HepG2 (cell line): ENCODE measurements around the gene OR6S1. TPM values are rescaled to one million over a fixed set of nuclear protein-coding genes. Genes with fewer than 3 reads are reported as not detected.
A peak's percentile ranks its signal among the peaks of the same experiment; 100 is the strongest.

Experiments
- ARID5B ChIP-seq: IDR thresholded peaks from 2 replicates; pipeline ENCODE4 v1.4.0; 2020; ENCODE audit warnings: mild to moderate bottlenecking, missing genetic modification reagents
- CEBPG ChIP-seq: IDR thresholded peaks from 2 replicates; pipeline ENCODE4 v1.6.1; 2016
- DR1 ChIP-seq: sonication (generic); formaldehyde crosslinking; IDR thresholded peaks from 2 replicates; pipeline ENCODE4 v1.8.0; 2021; ENCODE audit warnings: mild to moderate bottlenecking, missing genetic modification reagents, inconsistent platforms
- GABPA ChIP-seq, 2 experiments: IDR thresholded peaks; 2 replicates each; pipeline ENCODE4 v1.6.1; 2011 to 2016; ENCODE audit warnings: low read depth in 2 of 2, low read length in 1 of 2, missing biosample characterization in 1 of 2, missing genetic modification characterization in 1 of 2
- NR2F2 ChIP-seq: IDR thresholded peaks from 2 replicates; pipeline ENCODE4 v1.6.1; 2012; ENCODE audit warnings: low read depth, inconsistent platforms, borderline replicate concordance
- NR2F6 ChIP-seq, 2 experiments: IDR thresholded peaks; 2 replicates each; pipeline ENCODE4 v1.6.1; 2016; ENCODE audit warnings: antibody characterized with exemption in 1 of 2, mild to moderate bottlenecking in 1 of 2
- RERE ChIP-seq: IDR thresholded peaks from 2 replicates; pipeline ENCODE4 v1.6.1; 2016; ENCODE audit warnings: low read depth, missing genetic modification reagents, missing compliant biosample characterization
- RFXANK ChIP-seq: IDR thresholded peaks from 2 replicates; pipeline ENCODE4 v1.6.1; 2016
- SIN3A ChIP-seq: IDR thresholded peaks from 2 replicates; pipeline ENCODE4 v1.6.1; 2011; ENCODE audit warnings: low read depth, mild to moderate bottlenecking, control low read depth, low read length, borderline replicate concordance
- STAT5B ChIP-seq: sonication (generic); formaldehyde crosslinking; IDR thresholded peaks from 2 replicates; pipeline ENCODE4 v1.4.0; 2020; ENCODE audit warnings: missing genetic modification reagents
- TMF1 ChIP-seq: sonication (generic); formaldehyde crosslinking; IDR thresholded peaks from 2 replicates; pipeline ENCODE4 v1.8.1; 2022; ENCODE audit warnings: low read depth, missing genetic modification reagents
- ZBTB38 ChIP-seq: sonication (generic); formaldehyde crosslinking; IDR thresholded peaks from 2 replicates; pipeline ENCODE4 v1.5.1; 2020; ENCODE audit warnings: mild to moderate bottlenecking, missing genetic modification reagents
- ZNF264 ChIP-seq: sonication (generic); formaldehyde crosslinking; IDR thresholded peaks from 2 replicates; pipeline ENCODE4 v1.4.0; 2020; ENCODE audit warnings: missing genetic modification reagents
- ZNF501 ChIP-seq: sonication (generic); formaldehyde crosslinking; IDR thresholded peaks from 2 replicates; pipeline ENCODE4 v1.5.1; 2020; ENCODE audit warnings: mild to moderate bottlenecking, moderate library complexity, missing genetic modification reagents
- ZNF768 ChIP-seq: sonication (generic); formaldehyde crosslinking; IDR thresholded peaks from 2 replicates; pipeline ENCODE4 v1.4.0; 2020; ENCODE audit warnings: missing genetic modification reagents
- ZNF878 ChIP-seq: sonication (generic); formaldehyde crosslinking; IDR thresholded peaks from 2 replicates; pipeline ENCODE4 v1.8.1; 2023; ENCODE audit warnings: mild to moderate bottlenecking, missing genetic modification reagents, moderate library complexity
- ZSCAN30 ChIP-seq: sonication (generic); formaldehyde crosslinking; IDR thresholded peaks from 2 replicates; pipeline ENCODE4 v1.5.0; 2020; ENCODE audit warnings: mild to moderate bottlenecking, missing genetic modification reagents
- polyA plus RNA-seq, 8 experiments: library from polyadenylated mRNA; depleted of rRNA in 3 of 8; stranded (reverse) in 7 of 8; unstranded in 1 of 8; fragments of >200 nt; fragmentation: Illumina TruSeq in 4 of 8; extraction: Trizol in 4 of 8; gene quantifications; 2 replicates each; pipeline versions ENCODE4 v1.2.1 to v1.2.3, GENCODE V29; 2011 to 2016; ENCODE audit warnings: low read depth in 4 of 8, missing spikeins in 1 of 8, mixed read lengths in 1 of 8; ENCODE audit not compliant: insufficient read depth in 1 of 8
- total RNA-seq, 5 experiments: library from RNA; depleted of rRNA; stranded (reverse); fragments of >200 nt; fragmentation: Illumina TruSeq; extraction: Trizol; gene quantifications; 2 replicates each; pipeline ENCODE4 v1.2.3, GENCODE V29; 2016; ENCODE audit warnings: low read depth in 1 of 5
- TF ChIP-seq, protein P1 (sequence below): IDR thresholded peaks from 2 replicates; pipeline ENCODE4 v1.6.1; 2012; ENCODE audit warnings: low read depth, low read length, improper control_type of control experiment

The OR6S1 gene
- total and polyA plus RNA-seq, 2 of the 13 experiments (the other 11 are each of a cell fraction or from before 2014, with no cell fraction given), result 0.09 TPM; not detected in 1

DNA sequence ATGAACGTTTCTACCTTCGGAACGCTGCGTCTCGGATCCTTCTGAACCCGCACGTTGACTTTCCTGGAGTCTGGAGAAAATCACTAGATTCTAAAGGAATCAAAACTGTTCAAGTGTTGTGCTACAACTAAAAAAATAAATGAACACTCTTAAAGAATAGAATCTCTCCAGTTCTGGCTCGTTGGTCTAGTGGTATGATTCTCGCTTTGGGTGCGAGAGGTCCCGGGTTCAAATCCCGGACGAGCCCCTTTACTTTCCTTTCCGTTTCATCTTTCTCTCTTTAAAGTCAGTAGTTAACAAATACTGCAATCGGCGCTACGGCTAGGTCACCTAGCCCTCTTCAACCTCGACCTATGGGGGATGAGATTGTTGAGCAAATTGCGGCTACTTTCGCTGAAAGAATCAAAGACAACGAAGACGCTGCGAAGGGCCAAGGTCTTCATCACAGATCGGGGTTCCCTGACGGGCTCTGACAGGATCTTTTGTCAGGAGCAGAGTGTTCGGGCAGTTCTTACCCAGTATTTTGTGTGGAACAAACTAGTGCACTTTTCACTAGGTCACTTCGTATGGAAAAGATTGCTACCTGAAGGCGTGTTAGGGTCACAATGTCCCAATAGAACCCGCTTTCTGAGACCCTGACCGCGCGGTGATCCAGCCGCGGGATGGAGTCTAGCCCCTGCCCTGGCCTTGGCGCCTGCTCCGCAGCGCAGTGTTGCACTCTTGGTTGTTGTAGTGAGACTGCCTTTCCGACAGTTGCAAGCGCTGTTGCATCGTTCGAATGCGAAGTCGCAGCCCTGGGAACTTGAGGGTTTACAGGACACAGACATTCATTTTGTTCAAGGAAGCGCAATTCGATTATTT is 8.4 kb downstream of the OR6S1 start (continued):
- 0 out of 2 replicates have a peak, but pooled peaks have one; percentile 45 for TF ChIP-seq RERE (CRISPR knock-in tag)
- TF ChIP-seq ZNF501 (CRISPR knock-in tag), result peak; percentile 44; the same call in 1 of the 2 replicates
- no peak for TF ChIP-seq GABPA (IDR thresholded peaks at IDR 0.05; ENCODE audit: low read depth, low read length)
- peak; percentile 36; the same call in 1 of the 2 replicates for TF ChIP-seq GABPA (CRISPR knock-in tag; IDR thresholded peaks at IDR 0.05; ENCODE audit: low read depth)
- TF ChIP-seq SIN3A, result 0 out of 2 replicates have a peak, but pooled peaks have one; percentile 28
- TF ChIP-seq, protein P1, sequence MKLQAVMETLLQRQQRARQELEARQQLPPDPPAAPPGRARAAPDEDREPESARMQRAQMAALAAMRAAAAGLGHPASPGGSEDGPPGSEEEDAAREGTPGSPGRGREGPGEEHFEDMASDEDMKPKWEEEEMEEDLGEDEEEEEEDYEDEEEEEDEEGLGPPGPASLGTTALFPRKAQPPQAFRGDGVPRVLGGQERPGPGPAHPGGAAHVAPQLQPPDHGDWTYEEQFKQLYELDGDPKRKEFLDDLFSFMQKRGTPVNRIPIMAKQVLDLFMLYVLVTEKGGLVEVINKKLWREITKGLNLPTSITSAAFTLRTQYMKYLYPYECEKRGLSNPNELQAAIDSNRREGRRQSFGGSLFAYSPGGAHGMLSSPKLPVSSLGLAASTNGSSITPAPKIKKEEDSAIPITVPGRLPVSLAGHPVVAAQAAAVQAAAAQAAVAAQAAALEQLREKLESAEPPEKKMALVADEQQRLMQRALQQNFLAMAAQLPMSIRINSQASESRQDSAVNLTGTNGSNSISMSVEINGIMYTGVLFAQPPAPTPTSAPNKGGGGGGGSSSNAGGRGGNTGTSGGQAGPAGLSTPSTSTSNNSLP, result no peak
- peak; percentile 80 for TF ChIP-seq CEBPG
- peak; percentile 64; the same call in 1 of the 2 replicates for TF ChIP-seq ZSCAN30
- 0 out of 2 replicates have a peak, but pooled peaks have one; percentile 56 for TF ChIP-seq TMF1 (CRISPR knock-in tag)
- no peak for TF ChIP-seq STAT5B (CRISPR knock-in tag)
- peak; percentile 48; the same call in 1 of the 2 replicates for TF ChIP-seq ZNF768
- peak; percentile 68 for TF ChIP-seq NR2F6 (IDR thresholded peaks at IDR 0.05)
- peak; percentile 70 for TF ChIP-seq NR2F6 (CRISPR knock-in tag; IDR thresholded peaks at IDR 0.05)
- 0 out of 2 replicates have a peak, but pooled peaks have one; percentile 23 for TF ChIP-seq DR1 (CRISPR knock-in tag)
- TF ChIP-seq ARID5B (CRISPR knock-in tag), result peak; percentile 78
- peak; percentile 88 for TF ChIP-seq ZNF878 (CRISPR knock-in tag)
- peak; percentile 58; the same call in 1 of the 2 replicates for TF ChIP-seq NR2F2
- peak; percentile 69; the same call in 1 of the 2 replicates for TF ChIP-seq ZBTB38 (CRISPR knock-in tag)
- TF ChIP-seq RFXANK (CRISPR knock-in tag), result peak; percentile 57; the same call in 1 of the 2 replicates
- 0 out of 2 replicates have a peak, but pooled peaks have one; percentile 51 for TF ChIP-seq ZNF264 (CRISPR knock-in tag)
